Fibroblast of skin of right quadriceps (primary cell): ENCODE data around the gene AREG.

Source experiments
- DNase-seq: peaks from one replicate; pipeline ENCODE4 v3.0.0-alpha.2; 2013

Gene AREG

DNA sequence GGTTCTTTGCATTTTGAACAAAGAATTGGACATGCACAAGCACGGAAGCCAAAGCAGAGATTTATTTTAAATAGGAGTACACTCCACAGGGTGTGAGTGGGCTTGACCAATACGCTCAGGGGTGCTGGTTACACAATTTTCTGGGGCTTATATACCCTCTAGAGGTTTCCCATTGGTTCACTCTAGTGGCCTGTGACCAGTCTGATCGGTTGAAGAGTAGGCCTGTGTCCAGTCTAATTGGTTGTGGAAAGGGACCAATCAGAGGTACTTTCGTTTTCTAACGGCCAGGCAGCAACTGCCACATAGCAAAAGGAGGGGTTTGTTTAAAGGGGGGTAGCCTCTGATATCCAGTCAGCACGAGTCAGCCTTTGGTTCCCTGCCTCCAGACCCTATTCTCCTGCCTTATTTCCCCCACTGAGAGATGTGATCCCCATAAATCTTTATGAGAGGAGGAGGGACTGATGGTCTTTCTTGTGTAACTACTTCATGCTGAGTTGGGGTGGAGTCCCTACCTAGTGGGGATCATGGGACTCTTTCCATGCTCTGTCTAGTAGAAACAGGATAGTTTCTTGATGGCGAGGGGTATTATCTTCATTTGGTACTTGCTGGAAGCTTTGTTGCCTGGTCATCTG lies 11.3 kb upstream of the AREG start:
- no peak for DNase-seq

DNA sequence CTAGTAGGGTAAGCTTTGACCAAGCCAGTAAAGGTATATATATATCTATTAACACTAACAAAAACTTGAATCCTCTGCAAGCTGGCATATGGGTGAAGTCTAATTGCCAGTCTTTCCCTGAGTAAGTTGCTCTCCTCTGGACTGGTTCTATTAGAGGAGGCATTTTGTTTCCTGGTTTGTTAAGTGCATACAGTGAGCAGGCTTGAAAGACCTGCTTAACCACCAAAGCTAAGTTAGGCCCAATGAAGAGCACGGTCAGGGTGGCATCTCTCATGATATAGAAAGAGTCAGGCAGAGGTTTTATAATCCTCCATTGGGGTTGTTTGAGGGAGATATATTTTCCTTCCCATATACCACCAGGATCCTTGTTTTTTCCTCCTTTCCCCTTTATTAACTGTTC lies 9.6 kb upstream of the AREG start:
- DNase-seq = no peak

- no peak for DNase-seq
Observed at GRCh38 chr4:74437866-74438265, 7.1 kb upstream of the AREG start.

GRCh38 chr4:74438661-74439060 lies 6.3 kb upstream of the AREG start:
- DNase-seq = no peak

GRCh38 chr4:74439952-74440351 lies 5.0 kb upstream of the AREG start:
- DNase-seq = no peak

DNA sequence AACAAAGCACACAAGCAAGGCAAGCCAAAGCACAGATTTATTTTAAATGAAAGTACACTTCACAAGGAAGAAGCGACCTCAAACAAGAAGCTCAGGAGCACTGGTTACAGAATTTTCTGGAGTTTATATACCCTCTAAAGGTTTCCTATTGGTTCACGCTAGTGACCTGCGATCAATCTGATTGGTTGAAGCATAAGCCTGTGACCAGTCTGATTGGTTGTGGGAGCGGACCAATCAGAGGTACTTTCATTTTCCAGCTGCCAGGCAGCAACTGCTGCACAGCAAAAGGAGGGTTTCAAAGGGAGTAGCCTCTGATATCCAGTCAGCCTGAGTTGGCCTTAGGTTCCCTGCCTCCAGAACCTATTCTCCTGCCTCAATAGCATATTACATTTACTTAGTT lies 4.6 kb upstream of the AREG start:
- DNase-seq = no peak

- no peak for DNase-seq
Observed at GRCh38 chr4:74441744-74442143, 3.2 kb upstream of the AREG start.

DNA sequence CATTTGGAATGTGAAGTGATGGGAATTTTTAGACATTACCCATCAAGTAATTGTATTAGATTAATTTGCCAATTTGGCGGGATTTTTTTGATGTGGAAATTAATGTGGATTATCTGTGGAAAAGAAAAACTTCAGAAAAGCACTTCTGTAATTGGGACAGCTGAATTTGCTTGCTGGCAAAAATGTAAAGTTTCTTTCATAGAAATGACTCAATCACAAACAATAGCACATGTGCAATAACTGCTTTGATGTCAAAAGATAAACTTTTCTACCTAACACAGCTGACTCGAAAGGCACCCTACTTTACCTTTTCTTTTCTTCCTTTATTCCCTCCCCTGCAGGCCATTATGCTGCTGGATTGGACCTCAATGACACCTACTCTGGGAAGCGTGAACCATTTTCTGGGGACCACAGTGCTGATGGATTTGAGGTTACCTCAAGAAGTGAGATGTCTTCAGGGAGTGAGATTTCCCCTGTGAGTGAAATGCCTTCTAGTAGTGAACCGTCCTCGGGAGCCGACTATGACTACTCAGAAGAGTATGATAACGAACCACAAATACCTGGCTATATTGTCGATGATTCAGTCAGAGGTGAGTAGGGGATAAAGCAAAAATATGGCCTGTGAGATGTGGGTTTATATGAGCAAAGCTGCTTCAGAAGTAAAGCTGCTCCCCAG lies 1.4 kb downstream of the AREG start:
- no peak for DNase-seq

DNA sequence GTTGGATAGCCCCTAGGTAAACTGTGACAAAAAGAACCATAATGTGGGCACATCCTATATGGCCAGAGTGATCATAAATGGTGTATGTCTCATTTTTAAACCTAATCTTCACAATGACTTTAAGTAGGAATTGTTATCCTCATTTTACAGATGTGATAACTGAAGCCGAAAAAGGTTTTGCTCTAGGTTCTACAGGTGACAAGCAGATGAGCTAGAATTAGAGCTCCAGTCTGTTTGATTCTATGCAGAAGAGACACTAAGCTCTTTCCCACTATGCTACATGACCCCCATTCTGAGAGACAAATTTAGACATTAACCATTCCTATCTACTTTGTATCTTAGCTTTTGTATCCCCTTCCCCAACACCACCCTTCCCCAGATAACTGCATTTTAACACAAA lies 2.0 kb downstream of the AREG start:
- no peak for DNase-seq

DNA sequence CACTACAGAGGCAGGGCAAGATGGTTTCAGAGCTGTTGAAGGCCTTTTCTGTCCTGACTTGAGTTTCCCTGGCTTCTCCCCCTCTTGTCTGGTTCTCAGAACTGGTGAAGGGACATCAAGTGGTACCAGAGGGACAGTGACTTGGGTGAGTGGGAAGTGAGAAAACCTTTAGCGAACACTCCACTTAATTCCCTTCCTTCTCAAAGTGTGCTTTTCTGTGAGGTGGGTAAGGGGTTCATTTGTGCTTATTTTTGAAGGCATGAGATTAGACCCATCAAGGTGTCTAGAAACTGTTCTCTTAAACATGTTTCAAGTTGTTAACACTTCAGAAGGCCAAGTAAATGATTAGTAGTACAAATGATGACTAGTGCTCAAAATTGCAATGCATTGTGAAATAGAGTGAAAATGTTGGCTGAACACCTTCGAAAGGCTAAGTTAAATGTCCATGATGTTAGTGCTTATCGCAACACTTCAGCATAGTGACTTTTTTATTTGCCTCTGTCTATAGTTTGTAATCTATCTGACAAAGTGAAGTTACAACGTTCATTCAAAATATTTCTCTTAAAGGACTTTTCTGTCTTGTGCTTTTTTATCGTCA lies 2.8 kb downstream of the AREG start:
- DNase-seq = no peak

DNA sequence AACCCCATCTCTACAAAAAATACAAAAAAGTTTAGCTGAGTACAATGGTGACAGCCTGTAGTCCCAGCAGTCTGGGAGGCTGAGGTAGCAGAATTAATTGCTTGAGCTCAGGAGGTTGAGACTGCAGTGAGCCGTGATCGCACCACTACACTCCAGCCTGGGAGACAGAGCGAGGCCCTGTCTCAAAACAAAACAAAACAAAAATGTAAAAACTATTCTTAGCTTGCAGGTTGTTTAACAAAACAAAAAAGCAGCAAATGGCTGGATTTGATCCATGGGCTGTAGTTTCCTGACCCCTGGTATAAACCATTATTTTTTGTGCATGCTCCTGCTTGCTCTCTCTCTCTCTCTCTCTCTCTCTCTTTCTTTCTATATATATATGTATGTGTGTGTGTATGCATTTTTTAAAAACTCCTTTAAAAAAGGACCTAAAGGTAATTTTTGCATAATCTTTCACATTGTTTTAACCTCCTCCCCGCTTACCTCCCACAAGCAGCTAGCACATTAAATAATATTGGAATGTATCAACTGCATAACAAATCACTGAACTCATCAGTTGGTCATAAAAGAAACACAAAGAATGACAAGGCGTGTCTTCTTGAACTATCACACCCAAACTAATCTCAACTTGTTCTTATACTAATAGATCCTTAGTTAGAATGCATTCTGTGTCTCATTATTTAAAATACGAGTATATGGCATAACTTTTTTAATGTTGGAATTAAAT lies 4.8 kb downstream of the AREG start:
- DNase-seq = peak; percentile 21

GRCh38 chr4:74450298-74450683 lies 5.4 kb downstream of the AREG start:
- no peak for DNase-seq

- DNase-seq = peak; percentile 61
Observed at GRCh38 chr4:74451214-74451661, 6.3 kb downstream of the AREG start.

- no peak for DNase-seq
Observed at GRCh38 chr4:74453037-74453635, 8.2 kb downstream of the AREG start.

DNA sequence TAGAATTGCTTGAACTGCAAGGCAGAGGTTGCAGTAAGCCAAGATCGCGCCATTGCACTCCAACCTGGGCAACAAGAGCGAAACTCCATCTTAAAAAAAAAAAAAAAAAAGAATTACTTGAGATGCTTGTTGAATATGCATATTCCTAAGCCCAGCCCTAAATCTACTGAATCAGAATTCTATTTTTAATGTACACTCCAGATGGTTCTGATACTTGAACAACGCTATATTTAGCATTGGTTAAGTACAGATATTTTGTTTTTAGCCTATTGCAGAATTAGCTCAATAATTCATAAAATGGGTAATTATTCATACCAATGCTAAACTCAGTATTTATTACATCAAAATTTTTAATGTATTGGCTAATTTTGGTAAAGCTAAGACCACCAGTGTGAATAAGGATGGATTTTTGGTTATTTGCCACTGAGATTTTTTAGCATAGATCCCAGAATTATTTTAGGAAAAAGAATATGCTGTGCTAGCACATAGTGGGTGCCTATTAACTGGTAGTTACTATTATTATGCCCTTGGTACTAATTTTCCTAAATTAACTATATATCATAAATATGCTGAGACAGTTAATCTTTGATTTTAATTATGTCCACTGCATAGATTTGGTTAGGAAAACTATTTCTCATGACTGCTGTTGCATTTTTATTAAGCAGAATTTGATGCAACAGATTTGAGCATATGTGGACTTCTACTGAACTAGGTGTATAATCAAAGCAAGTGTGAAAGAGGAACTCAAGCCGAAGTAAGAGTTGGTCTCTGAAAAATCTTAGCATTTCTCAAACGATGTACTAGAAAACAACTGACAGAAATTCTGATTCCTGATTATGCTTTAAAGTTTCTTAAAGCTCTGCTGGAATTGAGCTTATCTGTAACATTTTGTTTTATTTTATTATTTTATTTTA lies 9.2 kb downstream of the AREG start:
- no peak for DNase-seq

GRCh38 chr4:74455361-74456055 lies 10.6 kb downstream of the AREG start:
- DNase-seq = no peak

DNA sequence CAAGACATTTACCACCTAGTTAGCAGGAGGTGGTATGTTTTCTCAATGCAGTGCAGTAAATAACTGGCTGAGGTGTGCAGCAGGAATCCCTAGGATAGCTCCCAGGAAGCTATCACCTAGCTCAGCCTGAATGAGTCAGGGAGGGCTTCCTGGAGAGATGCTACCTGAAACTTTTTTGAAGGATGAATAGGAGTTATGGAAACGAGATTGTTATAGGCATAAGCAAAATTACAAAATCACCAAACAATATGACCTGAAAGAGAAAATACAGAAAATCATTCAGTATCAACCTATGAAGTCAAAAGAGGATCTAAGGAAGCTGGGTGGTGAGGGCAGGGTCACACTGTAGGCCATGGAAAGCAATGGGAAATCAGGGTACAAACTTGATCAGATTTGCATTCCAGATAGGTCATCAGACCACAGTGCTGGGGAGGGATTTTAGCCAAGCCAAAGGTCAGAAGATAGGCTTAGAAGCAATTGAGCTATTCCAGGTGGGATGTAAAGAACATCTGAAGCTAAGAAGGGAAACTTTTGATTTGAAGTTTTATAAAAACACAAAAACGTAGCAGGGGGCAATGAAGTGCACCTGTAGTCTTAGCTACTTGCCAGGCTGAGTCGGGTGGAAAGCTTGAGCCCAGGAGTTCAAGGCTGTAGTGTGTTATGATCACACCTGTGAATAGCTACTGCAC lies 11.3 kb downstream of the AREG start:
- DNase-seq = no peak

- DNase-seq = no peak
Observed at GRCh38 chr4:74456849-74457395, 12.0 kb downstream of the AREG start.

- DNase-seq = no peak
Observed at GRCh38 chr4:74460833-74461232, 15.9 kb downstream of the AREG start.

- no peak for DNase-seq
Observed at GRCh38 chr4:74463123-74463522, 18.2 kb downstream of the AREG start.

GRCh38 chr4:74464291-74464690 lies 19.4 kb downstream of the AREG start:
- DNase-seq = no peak
